Stimulated activated naive CD8-positive, alpha-beta T cell treated with anti-CD3 and anti-CD28 coated beads, Interleukin-15, Interleukin-2, amounts not matched to agents 100 ng/mL and 50 ng/mL, for 24 hours (primary cell): ENCODE results near the gene G6PC1.
"Not testable (repeated sequence)": the region's sequence is repeated elsewhere in the genome, so short reads cannot be mapped to it uniquely, and the experiment has no call there.

Experiments used
- H3K27ac Mint-ChIP-seq: one replicate; pipeline ENCODE4 v1.8.0; 2021; ENCODE audit warnings: mild to moderate bottlenecking, mixed read lengths
- H3K27me3 Mint-ChIP-seq: one replicate; pipeline ENCODE4 v1.8.0; 2021; ENCODE audit warnings: mixed read lengths
- H3K36me3 Mint-ChIP-seq: one replicate; pipeline ENCODE4 v1.8.0; 2021; ENCODE audit warnings: low read depth, mixed read lengths
- H3K4me1 Mint-ChIP-seq: one replicate; pipeline ENCODE4 v1.8.0; 2021; ENCODE audit warnings: low read depth, mixed read lengths
- H3K4me3 Mint-ChIP-seq: one replicate; pipeline ENCODE4 v1.8.0; 2021; ENCODE audit warnings: mild to moderate bottlenecking, mixed read lengths
- H3K9me3 Mint-ChIP-seq: one replicate; pipeline ENCODE4 v1.8.0; 2021; ENCODE audit warnings: mixed read lengths

The G6PC1 gene

DNA sequence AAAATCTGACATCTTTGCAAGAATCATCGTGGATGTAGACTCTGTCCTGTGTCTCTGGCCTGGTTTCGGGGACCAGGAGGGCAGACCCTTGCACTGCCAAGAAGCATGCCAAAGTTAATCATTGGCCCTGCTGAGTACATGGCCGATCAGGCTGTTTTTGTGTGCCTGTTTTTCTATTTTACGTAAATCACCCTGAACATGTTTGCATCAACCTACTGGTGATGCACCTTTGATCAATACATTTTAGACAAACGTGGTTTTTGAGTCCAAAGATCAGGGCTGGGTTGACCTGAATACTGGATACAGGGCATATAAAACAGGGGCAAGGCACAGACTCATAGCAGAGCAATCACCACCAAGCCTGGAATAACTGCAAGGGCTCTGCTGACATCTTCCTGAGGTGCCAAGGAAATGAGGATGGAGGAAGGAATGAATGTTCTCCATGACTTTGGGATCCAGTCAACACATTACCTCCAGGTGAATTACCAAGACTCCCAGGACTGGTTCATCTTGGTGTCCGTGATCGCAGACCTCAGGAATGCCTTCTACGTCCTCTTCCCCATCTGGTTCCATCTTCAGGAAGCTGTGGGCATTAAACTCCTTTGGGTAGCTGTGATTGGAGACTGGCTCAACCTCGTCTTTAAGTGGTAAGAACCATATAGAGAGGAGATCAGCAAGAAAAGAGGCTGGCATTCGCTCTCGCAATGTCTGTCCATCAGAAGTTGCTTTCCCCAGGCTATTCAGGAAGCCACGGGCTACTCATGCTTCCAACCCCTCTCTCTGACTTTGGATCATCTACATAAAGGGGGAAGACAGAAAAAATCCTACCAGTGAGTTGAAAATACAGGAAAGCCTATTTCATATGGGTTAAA lies at the start of gene G6PC1:
Gene G6PC1, plus strand, starts transcription at position 340 of the 872 bp plus-strand sequence. Its CDS starts 78 bp downstream, at position 418.
- Mint-ChIP-seq H3K36me3 (no peaks in the 10 kb centered on the region), H3K27me3 (peaks cover 9% of the 10 kb centered on the region), H3K4me1 (no peaks in the 10 kb centered on the region), H3K9me3 (no peaks in the 10 kb centered on the region), H3K4me3 (no peak within 1 kb of the TSS), H3K27ac (no peak within 1 kb of the TSS)

DNA sequence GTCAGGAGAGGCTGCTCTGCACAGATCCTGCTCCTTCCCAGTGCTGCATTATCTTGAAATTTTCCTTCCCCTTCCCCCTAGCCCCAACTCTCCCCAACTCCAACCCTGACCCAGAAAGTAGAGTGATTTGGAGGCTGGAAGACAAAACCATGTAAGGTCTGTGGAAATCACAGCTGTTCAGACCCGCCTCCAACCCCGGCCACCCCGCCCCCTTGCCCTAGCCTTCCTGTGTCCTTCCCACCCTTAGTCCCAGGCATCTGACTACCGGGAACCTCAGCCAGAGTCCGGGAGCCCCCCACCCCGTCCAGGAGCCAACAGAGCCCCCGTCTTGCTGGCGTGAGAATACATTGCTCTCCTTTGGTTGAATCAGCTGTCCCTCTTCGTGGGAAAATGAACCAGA lies 49.6 kb upstream of the G6PC1 start, which contains the start of gene AOC3:
Gene AOC3, plus strand, starts transcription at position 246 of the 400 bp plus-strand sequence. Its CDS starts 145 bp downstream, at position 391.
- Mint-ChIP-seq H3K36me3 (no peaks in the 10 kb centered on the region), H3K9me3 (no peaks in the 10 kb centered on the region), H3K27me3 (no peaks in the 10 kb centered on the region), H3K4me1 (peaks cover 19% of the 10 kb centered on the region), H3K4me3 (no peak within 1 kb of the TSS), H3K27ac (no peak within 1 kb of the TSS)

DNA sequence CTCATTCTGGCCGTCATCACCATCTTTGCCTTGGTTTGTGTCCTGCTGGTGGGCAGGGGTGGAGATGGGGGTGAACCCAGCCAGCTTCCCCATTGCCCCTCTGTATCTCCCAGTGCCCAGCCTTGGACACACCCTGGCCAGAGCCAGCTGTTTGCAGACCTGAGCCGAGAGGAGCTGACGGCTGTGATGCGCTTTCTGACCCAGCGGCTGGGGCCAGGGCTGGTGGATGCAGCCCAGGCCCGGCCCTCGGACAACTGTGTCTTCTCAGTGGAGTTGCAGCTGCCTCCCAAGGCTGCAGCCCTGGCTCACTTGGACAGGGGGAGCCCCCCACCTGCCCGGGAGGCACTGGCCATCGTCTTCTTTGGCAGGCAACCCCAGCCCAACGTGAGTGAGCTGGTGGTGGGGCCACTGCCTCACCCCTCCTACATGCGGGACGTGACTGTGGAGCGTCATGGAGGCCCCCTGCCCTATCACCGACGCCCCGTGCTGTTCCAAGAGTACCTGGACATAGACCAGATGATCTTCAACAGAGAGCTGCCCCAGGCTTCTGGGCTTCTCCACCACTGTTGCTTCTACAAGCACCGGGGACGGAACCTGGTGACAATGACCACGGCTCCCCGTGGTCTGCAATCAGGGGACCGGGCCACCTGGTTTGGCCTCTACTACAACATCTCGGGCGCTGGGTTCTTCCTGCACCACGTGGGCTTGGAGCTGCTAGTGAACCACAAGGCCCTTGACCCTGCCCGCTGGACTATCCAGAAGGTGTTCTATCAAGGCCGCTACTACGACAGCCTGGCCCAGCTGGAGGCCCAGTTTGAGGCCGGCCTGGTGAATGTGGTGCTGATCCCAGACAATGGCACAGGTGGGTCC lies 49.0 kb upstream of the G6PC1 start:
- H3K27me3 Mint-ChIP-seq, H3K4me3 Mint-ChIP-seq, H3K9me3 Mint-ChIP-seq, H3K27ac Mint-ChIP-seq, H3K36me3 Mint-ChIP-seq: not testable (repeated sequence)
- H3K4me1 Mint-ChIP-seq = peaks cover 13% of the 10 kb centered on the region

DNA sequence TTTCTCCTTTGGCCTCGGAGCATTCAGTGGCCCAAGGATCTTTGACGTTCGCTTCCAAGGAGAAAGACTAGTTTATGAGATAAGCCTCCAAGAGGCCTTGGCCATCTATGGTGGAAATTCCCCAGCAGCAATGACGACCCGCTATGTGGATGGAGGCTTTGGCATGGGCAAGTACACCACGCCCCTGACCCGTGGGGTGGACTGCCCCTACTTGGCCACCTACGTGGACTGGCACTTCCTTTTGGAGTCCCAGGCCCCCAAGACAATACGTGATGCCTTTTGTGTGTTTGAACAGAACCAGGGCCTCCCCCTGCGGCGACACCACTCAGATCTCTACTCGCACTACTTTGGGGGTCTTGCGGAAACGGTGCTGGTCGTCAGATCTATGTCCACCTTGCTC lies 48.2 kb upstream of the G6PC1 start:
- Mint-ChIP-seq H3K36me3 (no peaks in the 10 kb centered on the region), H3K9me3 (no peaks in the 10 kb centered on the region), H3K27me3 (no peaks in the 10 kb centered on the region), H3K4me3 (no peak overlapping the region), H3K27ac (no peak overlapping the region), H3K4me1 (peaks cover 6% of the 10 kb centered on the region)

DNA sequence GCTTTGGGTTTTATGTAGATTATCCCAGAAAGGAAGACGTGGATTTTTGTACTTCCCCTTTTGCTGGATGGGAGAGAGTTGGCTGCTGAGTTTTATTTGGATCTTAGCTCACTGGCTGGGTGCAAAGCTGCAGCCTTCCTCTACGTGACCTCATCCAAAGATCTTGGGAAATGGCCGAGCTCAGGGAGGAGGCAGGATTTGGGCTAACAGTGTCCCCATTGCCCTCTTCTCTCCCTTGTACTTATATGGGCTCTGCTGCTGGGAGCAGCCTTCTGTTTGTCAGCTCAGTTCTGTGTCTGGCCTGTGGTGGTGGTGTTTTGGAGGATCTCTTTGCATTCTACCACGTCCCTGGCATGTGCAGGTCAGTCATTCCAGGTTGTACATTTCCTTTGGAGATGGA lies 47.6 kb upstream of the G6PC1 start:
- H3K27ac Mint-ChIP-seq = no peak overlapping the region
- peaks cover 6% of the 10 kb centered on the region for H3K4me1 Mint-ChIP-seq
- H3K4me3 Mint-ChIP-seq = no peak overlapping the region
- H3K36me3 Mint-ChIP-seq = no peaks in the 10 kb centered on the region
- H3K27me3 Mint-ChIP-seq = no peaks in the 10 kb centered on the region
- no peaks in the 10 kb centered on the region for H3K9me3 Mint-ChIP-seq

DNA sequence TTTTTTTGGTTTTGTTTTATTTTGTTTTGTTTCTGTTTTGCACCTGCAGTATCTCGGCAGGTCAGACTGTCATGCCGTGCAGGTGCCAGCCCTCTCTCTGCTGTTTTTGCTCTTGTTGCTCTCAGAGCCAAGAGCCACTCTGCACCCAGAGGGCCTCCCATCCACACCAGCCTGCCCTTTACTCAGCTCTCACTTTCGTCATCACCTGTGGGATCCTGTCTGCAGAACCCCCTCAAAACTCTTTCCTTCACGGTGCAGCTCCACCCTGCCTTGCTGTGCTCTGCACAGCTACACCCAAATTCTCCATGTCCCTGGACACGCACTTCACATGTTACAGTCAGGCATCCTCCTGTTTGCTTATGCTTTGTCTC lies 47.0 kb upstream of the G6PC1 start:
- H3K27ac Mint-ChIP-seq = no peak overlapping the region
- peaks cover 6% of the 10 kb centered on the region for H3K4me1 Mint-ChIP-seq
- no peaks in the 10 kb centered on the region for H3K9me3 Mint-ChIP-seq
- no peak overlapping the region for H3K4me3 Mint-ChIP-seq
- H3K27me3 Mint-ChIP-seq = no peaks in the 10 kb centered on the region
- no peaks in the 10 kb centered on the region for H3K36me3 Mint-ChIP-seq

DNA sequence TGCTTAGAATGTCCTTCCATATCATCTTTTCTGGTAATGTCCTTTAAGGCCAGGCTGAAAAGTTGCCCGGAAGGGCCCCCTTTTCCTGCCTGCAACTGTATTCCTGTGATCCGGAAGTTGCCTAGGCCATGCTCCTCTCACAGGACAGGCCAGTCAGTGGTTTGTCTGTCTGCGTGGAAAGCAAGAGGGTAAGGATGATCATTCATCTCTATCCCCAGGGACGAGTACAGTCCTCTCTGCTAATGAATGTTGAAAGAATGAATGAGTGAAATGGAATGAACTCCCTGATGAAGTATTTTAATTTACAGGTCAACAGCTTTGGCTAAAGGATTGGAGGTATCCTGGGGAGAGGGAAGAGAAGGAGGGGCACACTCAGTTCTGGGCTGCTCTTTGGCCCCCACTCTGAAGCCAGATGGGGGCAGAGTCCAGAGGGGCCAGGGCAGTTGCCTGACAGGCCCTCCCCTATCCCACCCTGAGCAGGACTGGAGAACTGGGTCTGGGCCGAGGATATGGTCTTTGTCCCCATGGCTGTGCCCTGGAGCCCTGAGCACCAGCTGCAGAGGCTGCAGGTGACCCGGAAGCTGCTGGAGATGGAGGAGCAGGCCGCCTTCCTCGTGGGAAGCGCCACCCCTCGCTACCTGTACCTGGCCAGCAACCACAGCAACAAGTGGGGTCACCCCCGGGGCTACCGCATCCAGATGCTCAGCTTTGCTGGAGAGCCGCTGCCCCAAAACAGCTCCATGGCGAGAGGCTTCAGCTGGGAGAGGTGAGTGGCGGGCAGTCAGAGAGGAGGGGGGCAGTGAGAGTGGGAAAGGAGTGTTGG lies 46.4 kb upstream of the G6PC1 start:
- H3K4me3 Mint-ChIP-seq = no peak overlapping the region
- no peaks in the 10 kb centered on the region for H3K27me3 Mint-ChIP-seq
- peaks cover 6% of the 10 kb centered on the region for H3K4me1 Mint-ChIP-seq
- no peak overlapping the region for H3K27ac Mint-ChIP-seq
- no peaks in the 10 kb centered on the region for H3K9me3 Mint-ChIP-seq
- H3K36me3 Mint-ChIP-seq = no peaks in the 10 kb centered on the region

DNA sequence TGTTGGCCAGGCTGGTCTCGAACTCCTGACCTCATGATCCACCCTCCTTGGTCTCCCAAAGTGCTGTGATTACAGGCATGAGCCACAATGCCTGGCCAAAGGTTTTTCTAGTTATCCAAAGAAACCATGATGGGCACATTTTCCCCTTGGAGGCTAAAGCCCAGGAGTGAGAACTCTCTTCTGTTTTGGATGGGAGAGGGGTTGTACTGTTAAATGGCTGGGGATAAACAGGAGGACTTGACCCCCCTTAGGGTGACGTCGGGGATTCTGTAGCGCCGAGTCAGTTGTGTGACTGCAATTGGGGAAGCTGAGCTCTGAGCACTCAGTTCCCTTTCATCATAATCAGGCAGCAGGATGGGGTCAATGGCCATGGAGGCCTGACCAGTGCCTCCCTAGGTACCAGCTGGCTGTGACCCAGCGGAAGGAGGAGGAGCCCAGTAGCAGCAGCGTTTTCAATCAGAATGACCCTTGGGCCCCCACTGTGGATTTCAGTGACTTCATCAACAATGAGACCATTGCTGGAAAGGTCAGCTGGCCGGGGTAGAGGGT lies 45.5 kb upstream of the G6PC1 start:
- no peak overlapping the region for H3K27ac Mint-ChIP-seq
- no peak overlapping the region for H3K4me3 Mint-ChIP-seq
- H3K4me1 Mint-ChIP-seq = peaks cover 2% of the 10 kb centered on the region
- no peaks in the 10 kb centered on the region for H3K36me3 Mint-ChIP-seq
- H3K27me3 Mint-ChIP-seq = no peaks in the 10 kb centered on the region
- no peaks in the 10 kb centered on the region for H3K9me3 Mint-ChIP-seq

DNA sequence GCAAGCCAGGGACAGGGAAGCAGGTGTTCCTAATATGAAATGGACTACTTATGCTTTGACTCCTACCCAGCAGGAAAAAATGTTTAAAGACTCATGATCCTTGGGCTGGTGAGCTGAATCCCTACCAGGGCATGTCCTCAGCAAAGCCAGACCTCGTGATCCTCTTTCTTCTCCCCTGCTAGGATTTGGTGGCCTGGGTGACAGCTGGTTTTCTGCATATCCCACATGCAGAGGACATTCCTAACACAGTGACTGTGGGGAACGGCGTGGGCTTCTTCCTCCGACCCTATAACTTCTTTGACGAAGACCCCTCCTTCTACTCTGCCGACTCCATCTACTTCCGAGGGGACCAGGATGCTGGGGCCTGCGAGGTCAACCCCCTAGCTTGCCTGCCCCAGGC lies 44.5 kb upstream of the G6PC1 start:
- not testable (repeated sequence) for H3K4me3 Mint-ChIP-seq, H3K27ac Mint-ChIP-seq, H3K9me3 Mint-ChIP-seq, H3K4me1 Mint-ChIP-seq, H3K27me3 Mint-ChIP-seq, H3K36me3 Mint-ChIP-seq

DNA sequence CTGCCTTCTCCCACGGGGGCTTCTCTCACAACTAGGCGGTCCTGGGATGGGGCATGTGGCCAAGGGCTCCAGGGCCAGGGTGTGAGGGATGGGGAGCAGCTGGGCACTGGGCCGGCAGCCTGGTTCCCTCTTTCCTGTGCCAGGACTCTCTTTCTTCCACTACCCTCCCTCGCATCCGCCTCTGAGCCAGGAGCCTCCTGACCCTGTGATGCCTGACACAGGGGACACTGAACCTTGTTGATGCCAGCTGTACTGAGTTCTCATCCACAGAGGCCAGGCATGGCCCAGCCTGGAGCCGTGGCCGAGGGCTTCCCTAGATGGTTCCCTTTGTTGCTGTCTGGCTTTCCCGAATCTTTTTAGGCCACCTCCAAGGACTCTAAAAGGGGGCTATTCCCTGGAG lies 44.1 kb upstream of the G6PC1 start:
- H3K36me3 Mint-ChIP-seq, H3K4me1 Mint-ChIP-seq, H3K4me3 Mint-ChIP-seq, H3K27me3 Mint-ChIP-seq, H3K9me3 Mint-ChIP-seq, H3K27ac Mint-ChIP-seq: not testable (repeated sequence)

DNA sequence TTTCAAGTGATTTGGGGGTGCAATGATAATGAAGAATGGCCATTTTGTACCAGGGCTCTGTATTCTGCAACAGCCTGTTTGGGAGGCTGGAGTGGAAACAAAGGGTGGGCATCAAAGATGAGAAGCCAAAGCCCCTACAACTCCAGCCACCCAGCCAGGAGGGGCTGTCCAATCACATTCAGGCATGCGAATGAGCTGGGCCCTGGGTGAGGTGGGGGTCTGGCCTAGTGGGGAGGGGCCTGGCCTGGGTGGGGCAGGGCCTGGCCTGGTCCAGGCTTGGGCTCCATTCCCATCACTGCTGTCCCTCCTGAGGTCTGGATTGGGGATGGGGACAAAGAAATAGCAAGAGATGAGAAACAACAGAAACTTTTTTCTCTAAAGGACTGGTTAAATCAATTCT lies 43.2 kb upstream of the G6PC1 start:
- Mint-ChIP-seq H3K27me3 (peaks cover 3% of the 10 kb centered on the region), H3K9me3 (no peaks in the 10 kb centered on the region), H3K36me3 (no peaks in the 10 kb centered on the region), H3K4me1 (no peaks in the 10 kb centered on the region), H3K27ac (no peak overlapping the region), H3K4me3 (no peak overlapping the region)

DNA sequence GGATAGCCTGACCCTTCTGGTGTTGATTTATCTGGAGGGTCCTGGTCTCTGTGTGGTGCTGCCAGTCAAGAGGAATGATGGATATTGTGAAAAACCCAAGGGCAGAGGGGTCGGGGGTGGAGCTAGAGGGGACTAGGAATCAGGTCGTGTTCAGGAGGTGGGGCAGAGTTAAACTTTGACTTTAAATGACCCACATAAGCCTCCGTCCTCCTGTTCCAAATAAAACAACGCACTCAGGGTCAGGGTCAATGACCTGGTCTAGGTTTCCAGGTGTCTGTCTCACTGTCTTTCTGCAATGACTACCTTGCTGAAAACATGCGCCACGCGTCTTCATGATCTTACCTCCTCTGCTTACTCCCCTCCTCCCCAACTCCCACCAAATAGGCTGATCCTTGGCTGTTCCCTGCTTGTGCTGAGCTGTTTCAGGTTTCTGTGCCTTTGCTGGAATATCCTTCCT lies 34.9 kb upstream of the G6PC1 start:
- H3K9me3 Mint-ChIP-seq = no peaks in the 10 kb centered on the region
- no peaks in the 10 kb centered on the region for H3K36me3 Mint-ChIP-seq
- H3K27me3 Mint-ChIP-seq = peaks cover 7% of the 10 kb centered on the region
- no peak overlapping the region for H3K27ac Mint-ChIP-seq
- H3K4me3 Mint-ChIP-seq = no peak overlapping the region
- no peaks in the 10 kb centered on the region for H3K4me1 Mint-ChIP-seq

DNA sequence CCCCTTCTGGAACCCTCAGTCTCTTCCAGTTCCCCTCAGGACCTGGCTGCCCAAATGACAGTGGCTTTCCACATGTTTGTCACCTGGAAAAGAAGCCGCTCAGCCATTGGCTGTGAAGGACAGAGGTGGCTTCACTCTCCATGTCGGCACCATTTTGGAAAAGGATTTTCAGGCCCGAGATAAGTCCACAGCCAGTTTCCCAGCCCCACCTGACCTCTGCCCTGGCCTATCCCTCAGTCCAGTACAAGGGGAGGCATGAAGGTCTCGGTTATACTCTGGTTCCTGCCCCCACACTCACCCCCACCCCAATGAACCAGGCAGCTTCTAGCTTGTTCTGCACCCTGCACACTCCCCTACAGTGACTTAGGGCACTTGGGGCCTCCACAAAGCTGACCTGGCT lies 34.4 kb upstream of the G6PC1 start:
- no peak overlapping the region for H3K4me3 Mint-ChIP-seq
- no peaks in the 10 kb centered on the region for H3K36me3 Mint-ChIP-seq
- H3K9me3 Mint-ChIP-seq = no peaks in the 10 kb centered on the region
- H3K4me1 Mint-ChIP-seq = no peaks in the 10 kb centered on the region
- peaks cover 7% of the 10 kb centered on the region for H3K27me3 Mint-ChIP-seq
- no peak overlapping the region for H3K27ac Mint-ChIP-seq
